K562 (cell line): ENCODE measurements around the gene STIM1. TPM values are rescaled to one million over a fixed set of nuclear protein-coding genes. Genes with fewer than 3 reads are reported as not detected.

Source experiments
- CBFA2T3 ChIP-seq: fragments of 450-650 bp; IDR thresholded peaks from 2 replicates; pipeline ENCODE4 v1.6.1; 2017
- CTBP1 ChIP-seq: fragments of 450-650 bp; IDR thresholded peaks from 2 replicates; pipeline ENCODE4 v1.6.1; 2016; ENCODE audit warnings: borderline replicate concordance
- EGR1 ChIP-seq: fragments of 450-650 bp; conservative IDR thresholded peaks from 2 replicates; pipeline ENCODE4 v1.6.1; 2017; ENCODE audit warnings: mild to moderate bottlenecking
- EHMT2 ChIP-seq: fragments of 450-650 bp; IDR thresholded peaks from 2 replicates; pipeline ENCODE4 v1.6.1; 2018; ENCODE audit warnings: antibody characterized with exemption
- ETV1 ChIP-seq: fragments of 450-650 bp; conservative IDR thresholded peaks from 2 replicates; pipeline ENCODE4 v1.6.1; 2016; ENCODE audit warnings: missing genetic modification characterization, control low read depth, low read depth, missing compliant biosample characterization
- FOXO4 ChIP-seq: fragments of 450-650 bp; formaldehyde crosslinking; IDR thresholded peaks from 2 replicates; pipeline ENCODE4 v1.4.0; 2020; ENCODE audit warnings: mild to moderate bottlenecking, moderate library complexity
- FOXP1 ChIP-seq: sonication (generic); formaldehyde crosslinking; IDR thresholded peaks from 2 replicates; pipeline ENCODE4 v1.8.0; 2022; ENCODE audit warnings: mild to moderate bottlenecking, missing genetic modification reagents
- GATA2 ChIP-seq: sonication (generic); formaldehyde crosslinking; IDR thresholded peaks from 2 replicates; pipeline ENCODE4 v1.4.0; 2020; ENCODE audit warnings: mild to moderate bottlenecking, missing genetic modification reagents
- ILK ChIP-seq: fragments of 450-650 bp; IDR thresholded peaks from 2 replicates; pipeline ENCODE4 v1.6.1; 2016; ENCODE audit warnings: missing genetic modification characterization, low read depth, mild to moderate bottlenecking, missing compliant biosample characterization, moderate library complexity, borderline replicate concordance
- MAFF ChIP-seq: IDR thresholded peaks from 2 replicates; pipeline ENCODE4 v1.6.1; 2012; ENCODE audit warnings: low read length, improper control_type of control experiment
- MAX ChIP-seq: sonication (generic); formaldehyde crosslinking; IDR thresholded peaks from 2 replicates; pipeline ENCODE4 v1.9.0; 2022; ENCODE audit warnings: mild to moderate bottlenecking, missing genetic modification reagents
- MCM2 ChIP-seq: fragments of 450-650 bp; IDR thresholded peaks from 2 replicates; pipeline ENCODE4 v1.6.1; 2017; ENCODE audit warnings: low read depth, mild to moderate bottlenecking
- NCOA4 ChIP-seq: fragments of 450-650 bp; IDR thresholded peaks from 2 replicates; pipeline ENCODE4 v1.6.1; 2018; ENCODE audit warnings: mild to moderate bottlenecking; ENCODE audit not compliant: partially characterized antibody
- PTBP1 ChIP-seq: fragments of 200-400 bp; formaldehyde crosslinking; IDR thresholded peaks from 2 replicates; pipeline ENCODE4 v1.6.1; 2017; ENCODE audit warnings: low read depth, low read length
- SFPQ ChIP-seq: fragments of 200-400 bp; formaldehyde crosslinking; IDR thresholded peaks from 2 replicates; pipeline ENCODE4 v1.6.1; 2017; ENCODE audit warnings: mild to moderate bottlenecking, low read depth, low read length, moderate library complexity
- SMAD1 ChIP-seq: fragments of 150-350 bp; IDR thresholded peaks from 2 replicates; pipeline ENCODE4 v1.6.1; 2014; ENCODE audit warnings: low read length, low read depth; ENCODE audit not compliant: partially characterized antibody
- SRF ChIP-seq, 2 experiments: fragments of 250-450, 450-650 bp in 1 of 2; sonication (Bioruptor Pico) in 1 of 2; sonication (generic) in 1 of 2; formaldehyde crosslinking; IDR thresholded peaks; 2 replicates each; pipeline versions ENCODE4 v1.5.0 to v1.5.1; 2020 to 2022; ENCODE audit warnings: mild to moderate bottlenecking in 1 of 2, missing genetic modification reagents in 1 of 2
- XRCC3 ChIP-seq: fragments of 450-650 bp; IDR thresholded peaks from 2 replicates; pipeline ENCODE4 v1.6.1; 2017; ENCODE audit warnings: mild to moderate bottlenecking, moderate library complexity
- ZBTB33 ChIP-seq: sonication (generic); formaldehyde crosslinking; IDR thresholded peaks from 2 replicates; pipeline ENCODE4 v1.8.1; 2023; ENCODE audit warnings: mild to moderate bottlenecking, missing genetic modification reagents
- ZBTB5 ChIP-seq: fragments of 450-650 bp; IDR thresholded peaks from 2 replicates; pipeline ENCODE4 v1.6.1; 2017; ENCODE audit warnings: antibody characterized with exemption
- ZNF140 ChIP-seq: fragments of 250-450 bp; sonication (Bioruptor Pico); IDR thresholded peaks from 2 replicates; pipeline ENCODE4 v1.8.0; 2021; ENCODE audit warnings: moderate library complexity, mild to moderate bottlenecking, inconsistent platforms
- ZNF354B ChIP-seq: fragments of 250-450 bp; sonication (Bioruptor Pico); IDR thresholded peaks from 2 replicates; pipeline ENCODE4 v1.4.0; 2020
- ZNF766 ChIP-seq: fragments of 200-800 bp; sonication (Bioruptor generic); conservative IDR thresholded peaks from 2 replicates; pipeline ENCODE4 v1.6.1; 2016; ENCODE audit warnings: missing genetic modification characterization, missing compliant biosample characterization
- polyA plus RNA-seq, 8 experiments: library from polyadenylated mRNA; depleted of rRNA in 4 of 8; stranded (reverse) in 5 of 8; unstranded in 3 of 8; fragments of >200 nt; fragmentation: Nextera tagmentation in 2 of 8; fragmentation: Illumina TruSeq in 1 of 8; extraction: Ambion mirVana in 2 of 8; extraction: Trizol in 1 of 8; gene quantifications; 2 replicates each; pipeline versions ENCODE4 v1.2.1 to v1.2.3, GENCODE V29; 2011 to 2014; ENCODE audit warnings: inconsistent platforms in 1 of 8, missing spikeins in 1 of 8
- total RNA-seq, 7 experiments: library from RNA; depleted of rRNA in 6 of 7; stranded (reverse); fragments of >200 nt in 6 of 7; fragmentation: Illumina TruSeq in 2 of 7; extraction: Trizol in 2 of 7; gene quantifications; 2 replicates each; pipeline versions ENCODE4 v1.2.1 to v1.2.3, GENCODE V29; 2011 to 2021; ENCODE audit warnings: low replicate concordance in 1 of 7

Gene STIM1
- total and polyA plus RNA-seq, 9 of the 15 experiments (the other 6 are each of a cell fraction or from before 2014, with no cell fraction given) = 7.7 to 50.5 (median 22.5) TPM

- TF ChIP-seq ZBTB33 (CRISPR knock-in tag) (no peak), GATA2 (CRISPR knock-in tag) (0 out of 2 replicates have a peak, but pooled peaks have one; percentile 36), ILK (no peak), SRF (CRISPR knock-in tag; IDR thresholded peaks at IDR 0.05) (no peak), ZNF140 (CRISPR knock-in tag) (no peak), XRCC3 (no peak), ZNF766 (CRISPR knock-in tag) (no peak), PTBP1 (no peak), EHMT2 (peak; percentile 61; the same call in 1 of the 2 replicates), SFPQ (no peak), CTBP1 (no peak), SMAD1 (no peak), ZNF354B (no peak), ZBTB5 (no peak), MAFF (peak; percentile 6; the same call in 1 of the 2 replicates), MCM2 (no peak), FOXO4 (no peak), MAX (CRISPR knock-in tag) (no peak), FOXP1 (no peak), ETV1 (tag) (peak; percentile 83), NCOA4 (no peak), CBFA2T3 (peak; percentile 40), EGR1 (no peak)
Observed at GRCh38 chr11:3995949-3996554, 140.6 kb downstream of the STIM1 start (continued).
